Muscle layer of colon (tissue), 2 donors: ENCODE data around the gene LRRN1.

Source experiments
- H3K27ac ChIP-seq: one replicate; pipeline ENCODE4 v1.7.0; 2013; ENCODE audit warnings: low read depth, mild to moderate bottlenecking, low read length, moderate library complexity
- H3K27me3 ChIP-seq, 2 donors: one replicate each; pipeline ENCODE4 v1.7.0; 2013; ENCODE audit warnings: low read length in 2 of 2, mild to moderate bottlenecking in 2 of 2; ENCODE audit not compliant: insufficient read depth in 2 of 2, control insufficient read depth in 1 of 2
- H3K36me3 ChIP-seq: one replicate; pipeline ENCODE4 v1.7.0; 2013; ENCODE audit warnings: mild to moderate bottlenecking, low read length; ENCODE audit not compliant: insufficient read depth
- H3K4me1 ChIP-seq: one replicate; pipeline ENCODE4 v1.7.0; 2013; ENCODE audit warnings: mild to moderate bottlenecking, low read length; ENCODE audit not compliant: insufficient read depth
- H3K4me3 ChIP-seq, 2 donors: one replicate each; pipeline ENCODE4 v1.7.0; 2013; ENCODE audit warnings: low read length in 2 of 2, low read depth in 1 of 2, mild to moderate bottlenecking in 1 of 2, moderate library complexity in 1 of 2
- H3K9ac ChIP-seq: one replicate; pipeline ENCODE4 v1.7.0; 2013; ENCODE audit warnings: low read length
- H3K9me3 ChIP-seq: one replicate; pipeline ENCODE4 v1.7.0; 2013; ENCODE audit warnings: mild to moderate bottlenecking, low read length
- donor health status: abdominal sarcoma.
- donor health status: Adenocarcinoma of cecum.

The LRRN1 gene

GRCh38 chr3:3782457-3782856 lies 16.8 kb upstream of the LRRN1 start:
- Histone ChIP-seq H3K36me3 (no peaks in the 10 kb centered on the region), H3K27ac (no peak overlapping the region), H3K4me3 (no peak overlapping the region), H3K4me1 (no peaks in the 10 kb centered on the region), H3K9ac (no peak overlapping the region), H3K27me3 (no peaks in the 10 kb centered on the region), H3K9me3 (no peaks in the 10 kb centered on the region)

GRCh38 chr3:3783210-3783609 lies 16.0 kb upstream of the LRRN1 start:
- H3K27me3 ChIP-seq: no peaks in the 10 kb centered on the region
- H3K4me1 ChIP-seq: no peaks in the 10 kb centered on the region
- no peak overlapping the region for H3K27ac ChIP-seq
- H3K9me3 ChIP-seq: no peaks in the 10 kb centered on the region
- H3K36me3 ChIP-seq: no peaks in the 10 kb centered on the region
- no peak overlapping the region for H3K4me3 ChIP-seq
- no peak overlapping the region for H3K9ac ChIP-seq

- H3K27ac ChIP-seq: no peak overlapping the region
- H3K4me1 ChIP-seq: no peaks in the 10 kb centered on the region
- no peaks in the 10 kb centered on the region for H3K9me3 ChIP-seq
- no peaks in the 10 kb centered on the region for H3K36me3 ChIP-seq
- no peaks in the 10 kb centered on the region for H3K27me3 ChIP-seq
- H3K4me3 ChIP-seq: no peak overlapping the region
- H3K9ac ChIP-seq: no peak overlapping the region
Observed at GRCh38 chr3:3783696-3784095, 15.5 kb upstream of the LRRN1 start.

- H3K9me3 ChIP-seq: no peaks in the 10 kb centered on the region
- H3K27ac ChIP-seq: no peak overlapping the region
- no peaks in the 10 kb centered on the region for H3K27me3 ChIP-seq
- no peak overlapping the region for H3K4me3 ChIP-seq
- H3K9ac ChIP-seq: no peak overlapping the region
- no peaks in the 10 kb centered on the region for H3K4me1 ChIP-seq
- H3K36me3 ChIP-seq: no peaks in the 10 kb centered on the region
Observed at GRCh38 chr3:3792391-3792790, 6.8 kb upstream of the LRRN1 start.

GRCh38 chr3:3798631-3799113 lies 559 bp upstream of the LRRN1 start:
- Histone ChIP-seq H3K4me1 (peaks cover 11% of the 10 kb centered on the region), H3K27ac (no peak overlapping the region)

GRCh38 chr3:3800080-3800455 lies 837 bp downstream of the LRRN1 start:
- Histone ChIP-seq H3K27me3 (peaks cover 3 to 27% of the 10 kb centered on the region in 2 donors), H3K9me3 (no peaks in the 10 kb centered on the region), H3K36me3 (no peaks in the 10 kb centered on the region), H3K27ac (no peak overlapping the region), H3K4me3 (peak overlapping the region; percentile 45 to 57), H3K4me1 (peaks cover 11% of the 10 kb centered on the region), H3K9ac (no peak overlapping the region)

More at GRCh38 chr3:3798631-3799113, 559 bp upstream of the LRRN1 start:
- peak overlapping the region; percentile 35 to 57 for H3K4me3 ChIP-seq
- peaks cover 3 to 27% of the 10 kb centered on the region in 2 donors for H3K27me3 ChIP-seq
- no peaks in the 10 kb centered on the region for H3K36me3 ChIP-seq
- no peak overlapping the region for H3K9ac ChIP-seq
- H3K9me3 ChIP-seq: no peaks in the 10 kb centered on the region

GRCh38 chr3:3800685-3801493 lies 1.7 kb downstream of the LRRN1 start:
- H3K9me3 ChIP-seq: no peaks in the 10 kb centered on the region
- peaks cover 3 to 27% of the 10 kb centered on the region in 2 donors for H3K27me3 ChIP-seq
- H3K4me3 ChIP-seq: peak overlapping the region; percentile 45 to 47
- no peaks in the 10 kb centered on the region for H3K36me3 ChIP-seq
- no peak overlapping the region for H3K27ac ChIP-seq
- peaks cover 11% of the 10 kb centered on the region for H3K4me1 ChIP-seq
- no peak overlapping the region for H3K9ac ChIP-seq

- Histone ChIP-seq H3K27ac (no peak overlapping the region), H3K9ac (no peak overlapping the region), H3K9me3 (no peaks in the 10 kb centered on the region), H3K4me1 (peaks cover 11% of the 10 kb centered on the region), H3K36me3 (no peaks in the 10 kb centered on the region), H3K4me3 (no peak overlapping the region), H3K27me3 (peaks cover 3 to 27% of the 10 kb centered on the region in 2 donors)
Observed at GRCh38 chr3:3801494-3801841, 2.2 kb downstream of the LRRN1 start.

GRCh38 chr3:3802046-3802445 lies 2.8 kb downstream of the LRRN1 start:
- H3K9me3 ChIP-seq: no peaks in the 10 kb centered on the region
- H3K4me1 ChIP-seq: peaks cover 11% of the 10 kb centered on the region
- no peaks in the 10 kb centered on the region for H3K36me3 ChIP-seq
- no peak overlapping the region for H3K4me3 ChIP-seq
- H3K9ac ChIP-seq: no peak overlapping the region
- H3K27ac ChIP-seq: no peak overlapping the region
- peaks cover 3 to 27% of the 10 kb centered on the region in 2 donors for H3K27me3 ChIP-seq

GRCh38 chr3:3804560-3804959 lies 5.3 kb downstream of the LRRN1 start:
- Histone ChIP-seq H3K4me1 (peaks cover 11% of the 10 kb centered on the region), H3K4me3 (no peak overlapping the region), H3K9me3 (no peaks in the 10 kb centered on the region), H3K27me3 (peaks cover 3 to 27% of the 10 kb centered on the region in 2 donors), H3K27ac (no peak overlapping the region), H3K36me3 (no peaks in the 10 kb centered on the region), H3K9ac (no peak overlapping the region)

- no peak overlapping the region for H3K27ac ChIP-seq
- peaks cover 3 to 14% of the 10 kb centered on the region in 2 donors for H3K27me3 ChIP-seq
Observed at GRCh38 chr3:3806092-3806491, 6.9 kb downstream of the LRRN1 start.

GRCh38 chr3:3806856-3807255 lies 7.6 kb downstream of the LRRN1 start:
- Histone ChIP-seq H3K9me3 (no peaks in the 10 kb centered on the region), H3K9ac (no peak overlapping the region), H3K4me1 (no peaks in the 10 kb centered on the region), H3K36me3 (no peaks in the 10 kb centered on the region), H3K27ac (no peak overlapping the region), H3K4me3 (no peak overlapping the region), H3K27me3 (peaks cover 3 to 7% of the 10 kb centered on the region in 2 donors)

More at GRCh38 chr3:3806092-3806491, 6.9 kb downstream of the LRRN1 start:
- H3K9ac ChIP-seq: no peak overlapping the region
- no peaks in the 10 kb centered on the region for H3K36me3 ChIP-seq
- H3K4me1 ChIP-seq: peaks cover 5% of the 10 kb centered on the region
- no peak overlapping the region for H3K4me3 ChIP-seq
- H3K9me3 ChIP-seq: no peaks in the 10 kb centered on the region
